Esophagus squamous epithelium (tissue), 5 donors: Measurements from ENCODE around the gene IGFBP7. TPM values are rescaled to one million over a fixed set of nuclear protein-coding genes. Genes with fewer than 3 reads are reported as not detected.
A peak's percentile ranks its signal among the peaks of the same experiment; 100 is the strongest.
"Not testable (repeated sequence)": the region's sequence is repeated elsewhere in the genome, so short reads cannot be mapped to it uniquely, and the experiment has no call there.

Experiments used
- DNase-seq: peaks from one replicate; lab custom pipeline; 2025; lab: John Stamatoyannopoulos, UW
- H3K27ac ChIP-seq, 4 donors: fragments of 200-600 bp; sonication (generic); one replicate each; pipeline ENCODE4 v1.5.1; 2016 to 2019; ENCODE audit warnings: mild to moderate bottlenecking in 1 of 4
- H3K27me3 ChIP-seq, 4 donors: fragments of 200-600 bp; sonication (generic); 1 replicate in 3 of 4; 2 replicates in 1 of 4; pipeline versions ENCODE4 v1.5.1 to v1.6.0; 2017 to 2021; ENCODE audit warnings: antibody characterized with exemption in 1 of 4
- H3K36me3 ChIP-seq, 3 donors: fragments of 200-600 bp; sonication (generic); one replicate each; pipeline ENCODE4 v1.5.1; 2016 to 2019
- H3K4me1 ChIP-seq, 3 donors: fragments of 200-600 bp; sonication (generic); one replicate each; pipeline ENCODE4 v1.5.1; 2017 to 2019
- H3K4me3 ChIP-seq, 4 donors: fragments of 200-600 bp; sonication (generic); 1 replicate in 3 of 4; 2 replicates in 1 of 4; pipeline ENCODE4 v1.5.1; 2016 to 2019; ENCODE audit warnings: mild to moderate bottlenecking in 2 of 4, moderate library complexity in 1 of 4
- H3K9me3 ChIP-seq, 3 donors: fragments of 200-600 bp; sonication (generic); one replicate each; pipeline ENCODE4 v1.5.1; 2016 to 2019
- POLR2A ChIP-seq, 4 donors: fragments of 450-650 bp; IDR thresholded peaks; one replicate each; pipeline ENCODE4 v1.6.1; 2017; ENCODE audit warnings: antibody characterized with exemption in 4 of 4, mild to moderate bottlenecking in 4 of 4, moderate library complexity in 3 of 4
- WGBS, 2 donors: methylation state at CpG; one replicate each; pipeline ENCODE4 v1.1.5; 2018; 5-methylcytosine and 5-hydroxymethylcytosine counted together
- intact Hi-C: fragments of 100-400 bp; cut with DNase I; formaldehyde crosslinking; loops from one replicate; pipeline ENCODE4 v1.15.0; 2022
- total RNA-seq, 4 donors: library from RNA; depleted of rRNA; stranded (reverse); fragments of >200 nt; gene quantifications; one replicate each; pipeline ENCODE4 v1.1.0, GENCODE V29; 2016
- TF ChIP-seq, protein P1 (sequence below), 6 experiments: fragments of 450-650 bp in 4 of 6; fragments of 200-600 bp in 2 of 6; sonication (generic) in 2 of 6; IDR thresholded peaks; one replicate each; pipeline ENCODE4 v1.5.1; 2016 to 2019; ENCODE audit warnings: antibody characterized with exemption in 6 of 6, mild to moderate bottlenecking in 4 of 6, moderate library complexity in 4 of 6
- donor health status: DM: yes; HTN: yes; CAD: no.

The IGFBP7 gene
- total RNA-seq, 4 donors from 2014 or later, result 26.4 to 135 (median 91.3) TPM

DNA sequence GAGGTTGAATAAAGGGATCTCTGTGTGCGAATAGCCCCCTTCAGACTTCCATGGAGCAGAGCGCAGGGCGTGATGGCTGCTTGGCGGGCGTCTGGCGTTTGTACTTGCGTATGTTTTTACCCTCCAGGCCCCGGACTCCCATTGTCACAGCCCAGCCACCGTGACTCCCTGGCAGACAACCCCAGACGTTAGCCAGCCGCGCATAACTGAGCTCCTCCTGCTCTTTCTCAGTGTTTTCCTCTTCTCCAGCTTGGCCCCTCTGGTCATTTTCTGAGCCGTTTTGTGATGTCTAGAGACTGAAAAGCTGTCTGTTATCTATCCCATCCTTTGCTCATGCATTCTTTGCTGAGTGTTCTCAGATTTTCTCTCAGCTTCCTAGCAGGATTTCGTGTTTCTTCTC, 54.3 kb downstream of the IGFBP7 start:
- H3K4me1 ChIP-seq, result peaks cover 0 to 31% (median 7%) of the 10 kb centered on the region in 3 donors
- TF ChIP-seq, protein P1, sequence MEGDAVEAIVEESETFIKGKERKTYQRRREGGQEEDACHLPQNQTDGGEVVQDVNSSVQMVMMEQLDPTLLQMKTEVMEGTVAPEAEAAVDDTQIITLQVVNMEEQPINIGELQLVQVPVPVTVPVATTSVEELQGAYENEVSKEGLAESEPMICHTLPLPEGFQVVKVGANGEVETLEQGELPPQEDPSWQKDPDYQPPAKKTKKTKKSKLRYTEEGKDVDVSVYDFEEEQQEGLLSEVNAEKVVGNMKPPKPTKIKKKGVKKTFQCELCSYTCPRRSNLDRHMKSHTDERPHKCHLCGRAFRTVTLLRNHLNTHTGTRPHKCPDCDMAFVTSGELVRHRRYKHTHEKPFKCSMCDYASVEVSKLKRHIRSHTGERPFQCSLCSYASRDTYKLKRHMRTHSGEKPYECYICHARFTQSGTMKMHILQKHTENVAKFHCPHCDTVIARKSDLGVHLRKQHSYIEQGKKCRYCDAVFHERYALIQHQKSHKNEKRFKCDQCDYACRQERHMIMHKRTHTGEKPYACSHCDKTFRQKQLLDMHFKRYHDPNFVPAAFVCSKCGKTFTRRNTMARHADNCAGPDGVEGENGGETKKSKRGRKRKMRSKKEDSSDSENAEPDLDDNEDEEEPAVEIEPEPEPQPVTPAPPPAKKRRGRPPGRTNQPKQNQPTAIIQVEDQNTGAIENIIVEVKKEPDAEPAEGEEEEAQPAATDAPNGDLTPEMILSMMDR (IDR thresholded peaks at IDR 0.05), result no peak
- TF ChIP-seq POLR2A (IDR thresholded peaks at IDR 0.05), result no peak
- intact Hi-C loops, result no loop called here
- H3K27ac ChIP-seq, result peak overlapping the region in 1 of 4 donors; percentile 34
- no peak for DNase-seq
- H3K4me3 ChIP-seq, result no peak overlapping the region
- 76 to 78% methylated on average over 14 of the region's 14 CpGs for WGBS, 2 donors
- H3K27me3 ChIP-seq, result peaks cover 0 to 3% (median 0%) of the 10 kb centered on the region in 4 donors
- no peaks in the 10 kb centered on the region for H3K36me3 ChIP-seq
- H3K9me3 ChIP-seq, result no peaks in the 10 kb centered on the region

DNA sequence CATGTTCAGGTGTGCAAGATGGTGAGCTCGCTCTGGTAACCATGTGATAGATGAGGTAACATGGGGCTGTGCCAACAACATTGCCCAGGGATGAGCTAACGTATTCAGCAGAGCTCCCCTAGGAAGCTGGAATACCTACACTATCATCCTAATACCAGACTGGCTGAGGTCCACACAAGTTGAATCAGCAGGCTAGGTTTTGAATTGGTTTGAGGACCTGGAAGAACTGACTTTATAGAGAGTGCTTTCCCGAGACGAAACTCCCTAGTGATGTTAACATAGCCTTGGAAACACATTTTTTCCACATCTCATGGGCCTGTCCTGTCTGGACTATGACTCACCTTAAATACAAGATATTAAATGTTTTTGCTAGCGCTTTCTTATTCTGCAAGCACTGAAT, 56.7 kb downstream of the IGFBP7 start:
- Histone ChIP-seq H3K27me3 (peaks cover 0 to 3% (median 0%) of the 10 kb centered on the region in 4 donors), H3K4me3 (no peak overlapping the region), H3K36me3 (no peaks in the 10 kb centered on the region), H3K4me1 (peaks cover 0 to 43% (median 12%) of the 10 kb centered on the region in 3 donors), H3K27ac (no peak overlapping the region), H3K9me3 (no peaks in the 10 kb centered on the region)
- no peak for TF ChIP-seq POLR2A (IDR thresholded peaks at IDR 0.05)
- TF ChIP-seq, protein P1 (IDR thresholded peaks at IDR 0.05), result no peak
- intact Hi-C loops, result no loop called here
- 34 to 55% methylated on average over 5 of the region's 5 CpGs for WGBS, 2 donors
- DNase-seq, result no peak

DNA sequence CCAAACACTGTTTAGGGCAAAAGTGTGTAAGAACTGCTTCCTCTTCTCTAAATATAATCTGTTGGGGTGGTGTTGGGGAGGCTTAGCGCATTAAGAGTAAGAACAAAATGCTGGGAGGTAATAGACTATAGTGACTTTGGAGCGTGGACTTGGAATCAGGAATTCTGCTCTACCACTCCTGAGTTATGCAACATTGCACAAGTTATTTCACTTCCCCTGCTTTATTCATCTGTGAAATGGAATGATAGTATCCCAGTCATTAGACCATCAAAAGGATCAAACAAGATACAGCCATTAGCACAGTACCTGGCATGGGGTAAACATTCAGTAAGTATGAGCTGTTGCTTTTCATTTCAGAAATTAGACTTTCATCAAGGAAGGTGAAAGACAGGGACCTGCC, 58.7 kb downstream of the IGFBP7 start:
- WGBS, 2 donors, result 76 to 83% methylated on average over 2 of the region's 2 CpGs
- Histone ChIP-seq H3K36me3 (no peaks in the 10 kb centered on the region), H3K9me3 (no peaks in the 10 kb centered on the region), H3K4me3 (no peak overlapping the region), H3K4me1 (peaks cover 0 to 36% (median 10%) of the 10 kb centered on the region in 3 donors), H3K27me3 (no peaks in the 10 kb centered on the region), H3K27ac (peak overlapping the region in 2 of 4 donors; percentile 21 to 30)
- no peak for TF ChIP-seq POLR2A (IDR thresholded peaks at IDR 0.05)
- TF ChIP-seq, protein P1 (IDR thresholded peaks at IDR 0.05), result no peak
- intact Hi-C loops, result no loop called here
- no peak for DNase-seq

DNA sequence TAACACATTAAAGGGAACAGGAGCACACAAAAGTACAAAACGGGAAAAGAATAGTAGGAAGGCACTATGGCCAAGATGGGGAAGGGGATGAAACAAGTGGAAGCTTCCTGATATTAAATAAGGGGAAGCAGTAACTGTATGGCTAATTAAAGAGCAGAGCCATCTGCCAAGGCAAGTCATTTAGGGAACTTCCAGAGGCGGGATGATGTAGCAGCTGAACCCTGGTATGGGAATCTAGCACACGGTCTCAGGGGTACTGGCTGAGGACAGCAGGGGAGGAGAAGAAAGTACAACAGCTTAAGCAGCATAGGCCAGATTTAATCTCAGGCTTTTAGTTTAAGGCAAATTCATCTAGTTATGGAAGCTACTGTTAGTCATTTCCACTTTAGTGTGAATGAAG, 59.1 kb downstream of the IGFBP7 start:
- TF ChIP-seq POLR2A (IDR thresholded peaks at IDR 0.05), result no peak
- TF ChIP-seq, protein P1 (IDR thresholded peaks at IDR 0.05), result no peak
- Histone ChIP-seq H3K4me3 (no peak overlapping the region), H3K36me3 (no peaks in the 10 kb centered on the region), H3K9me3 (no peaks in the 10 kb centered on the region), H3K27ac (peak overlapping the region in 2 of 4 donors; percentile 21 to 30), H3K4me1 (peaks cover 0 to 36% (median 10%) of the 10 kb centered on the region in 3 donors), H3K27me3 (no peaks in the 10 kb centered on the region)
- intact Hi-C loops, result no loop called here
- WGBS, 2 donors, result 47 to 61% methylated on average over 3 of the region's 3 CpGs
- DNase-seq, result no peak

DNA sequence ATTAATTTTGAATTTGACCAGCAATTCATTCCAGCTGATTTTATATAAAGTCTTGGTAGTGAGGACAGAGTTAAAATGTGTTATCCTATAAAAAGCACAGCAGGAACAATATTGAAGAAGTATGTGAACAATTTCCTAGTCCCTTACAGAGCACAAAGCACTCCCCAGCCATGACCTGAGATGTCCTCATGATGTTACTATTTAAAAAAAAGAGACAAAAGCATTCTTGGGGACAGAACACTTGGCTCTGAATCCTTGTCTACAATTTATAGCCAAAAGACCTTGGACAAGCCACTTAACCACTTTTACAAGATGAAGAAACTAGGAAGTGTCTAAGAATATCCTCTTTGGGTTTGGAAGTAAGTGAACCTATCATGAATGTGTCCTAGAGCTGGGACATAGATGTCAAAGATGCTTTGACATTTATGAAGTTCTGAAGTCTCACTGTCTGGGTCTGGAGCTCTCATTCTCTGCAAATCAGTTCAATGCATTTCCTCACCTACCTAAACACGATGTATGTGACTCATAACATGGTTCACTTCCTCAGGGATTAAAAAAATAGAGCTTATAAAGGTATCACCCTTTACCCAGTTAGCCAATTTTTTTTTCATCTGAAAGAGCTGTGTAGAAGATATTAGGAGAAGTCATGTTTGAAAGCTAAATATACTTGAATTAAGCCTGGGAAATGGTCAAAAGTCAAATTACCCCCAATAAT, 61.4 kb downstream of the IGFBP7 start:
- 20 to 44% methylated on average over 1 of the region's 1 CpG for WGBS, 2 donors
- no peak for DNase-seq
- TF ChIP-seq POLR2A (IDR thresholded peaks at IDR 0.05), result no peak
- TF ChIP-seq, protein P1 (IDR thresholded peaks at IDR 0.05), result no peak
- intact Hi-C loops, result loop anchor here (10.0 kb wide), 1 partner anchor 56 kb away; no protein-coding TSS in a partner anchor
- Histone ChIP-seq H3K4me1 (peaks cover 0 to 51% (median 16%) of the 10 kb centered on the region in 3 donors), H3K27ac (peak overlapping the region in 2 of 4 donors; percentile 14 to 15), H3K9me3 (no peaks in the 10 kb centered on the region), H3K4me3 (no peak overlapping the region), H3K36me3 (no peaks in the 10 kb centered on the region), H3K27me3 (no peaks in the 10 kb centered on the region)

DNA sequence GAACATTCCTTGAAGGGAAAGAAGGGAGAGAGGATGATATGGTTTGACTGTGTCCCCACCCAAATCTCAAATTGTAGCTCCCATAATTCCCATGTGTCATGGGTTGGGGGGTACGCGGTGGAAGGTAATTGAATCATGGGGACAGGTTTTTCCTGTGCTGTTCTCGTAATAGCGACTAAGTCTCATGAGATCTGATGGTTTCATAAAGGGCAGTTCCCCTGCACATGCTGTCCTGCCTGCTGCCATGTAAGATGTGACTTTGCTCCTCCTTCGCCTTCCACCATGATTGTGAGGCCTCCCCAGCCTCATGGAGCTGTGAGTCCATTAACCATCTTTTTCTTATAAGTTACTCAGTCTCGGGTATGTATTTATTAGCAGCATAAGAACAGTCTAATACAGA, 63.1 kb downstream of the IGFBP7 start:
- not testable (repeated sequence) for H3K27ac ChIP-seq, H3K27me3 ChIP-seq, H3K9me3 ChIP-seq, DNase-seq, H3K36me3 ChIP-seq, H3K4me3 ChIP-seq
- peaks cover 0 to 61% (median 24%) of the 10 kb centered on the region in 3 donors for H3K4me1 ChIP-seq
- intact Hi-C loops, result loop anchor here (10.0 kb wide), 1 partner anchor 58 kb away; no protein-coding TSS in a partner anchor
- 93 to 94% methylated on average over 6 of the region's 6 CpGs for WGBS, 2 donors
